Brain microvascular endothelial cell (primary cell): ENCODE data around the gene BDNF.

Source experiments
- DNase-seq: peaks from one replicate; pipeline ENCODE4 v3.0.0-alpha.2; 2020
- H3K27ac ChIP-seq: fragments of 250-450 bp; sonication (Bioruptor Pico); 2 replicates; pipeline ENCODE4 v1.5.1; 2020; ENCODE audit warnings: mild to moderate bottlenecking, moderate library complexity
- H3K27me3 ChIP-seq: fragments of 250-450 bp; sonication (Bioruptor Pico); replicated peaks from 2 replicates; pipeline ENCODE4 v1.5.1; 2020; ENCODE audit warnings: mild to moderate bottlenecking
- H3K36me3 ChIP-seq: fragments of 250-450 bp; sonication (Bioruptor Pico); replicated peaks from 2 replicates; pipeline ENCODE4 v1.5.1; 2020; ENCODE audit warnings: mild to moderate bottlenecking
- H3K4me3 ChIP-seq: 2 replicates; pipeline ENCODE4 v1.5.1; 2011; ENCODE audit warnings: low read depth, mild to moderate bottlenecking, control low read depth, low read length, moderate library complexity
- CTCF ChIP-seq: IDR thresholded peaks from 2 replicates; pipeline ENCODE4 v1.5.1; 2011; ENCODE audit warnings: low read depth, mild to moderate bottlenecking, moderate library complexity, low read length, control low read depth, inconsistent platforms; ENCODE audit errors: missing control alignments
- in situ Hi-C: cut with HindIII; loops from 2 replicates; pipeline ENCODE4 v1.10.0; 2017; ENCODE audit warnings: low sequenced_read_pairs, low pct_ligation_motif_present

Gene BDNF

GRCh38 chr11:27722953-27723344, 22.7 kb upstream of the BDNF start:
- peak; percentile 21 for TF ChIP-seq CTCF
- H3K27ac ChIP-seq = no peak overlapping the region
- H3K4me3 ChIP-seq = peak overlapping the region; percentile 61
- no peaks in the 10 kb centered on the region for H3K27me3 ChIP-seq
- in situ Hi-C loops = loop anchor here (25.0 kb wide), 1 partner anchor 189 kb away; no protein-coding TSS in a partner anchor
- peak; percentile 14 for DNase-seq
- no peaks in the 10 kb centered on the region for H3K36me3 ChIP-seq

GRCh38 chr11:27722117-27722952, 22.1 kb upstream of the BDNF start:
- Histone ChIP-seq H3K36me3 (no peaks in the 10 kb centered on the region), H3K27me3 (no peaks in the 10 kb centered on the region), H3K4me3 (peak overlapping the region; percentile 61), H3K27ac (no peak overlapping the region)
- no peak for TF ChIP-seq CTCF
- peak; percentile 45 for DNase-seq
- in situ Hi-C loops = loop anchor here (25.0 kb wide), 1 partner anchor 190 kb away; no protein-coding TSS in a partner anchor

- TF ChIP-seq CTCF = no peak
- DNase-seq = no peak
- in situ Hi-C loops = loop anchor here (25.0 kb wide), 1 partner anchor 191 kb away; no protein-coding TSS in a partner anchor
- no peaks in the 10 kb centered on the region for H3K36me3 ChIP-seq
- no peaks in the 10 kb centered on the region for H3K27me3 ChIP-seq
- H3K4me3 ChIP-seq = peak overlapping the region; percentile 61
- no peak overlapping the region for H3K27ac ChIP-seq
These were observed 21.2 kb upstream of the BDNF start for GRCh38 chr11:27721264-27722116.

- Histone ChIP-seq H3K27me3 (no peaks in the 10 kb centered on the region), H3K27ac (no peak overlapping the region), H3K36me3 (no peaks in the 10 kb centered on the region), H3K4me3 (no peak overlapping the region)
- peak; percentile 42 for DNase-seq
- in situ Hi-C loops = loop anchor here (25.0 kb wide), 1 partner anchor 192 kb away; no protein-coding TSS in a partner anchor
- TF ChIP-seq CTCF = peak; percentile 61
These were observed 20.1 kb upstream of the BDNF start for GRCh38 chr11:27720277-27720830.

GRCh38 chr11:27719546-27719925, 19.3 kb upstream of the BDNF start:
- Histone ChIP-seq H3K36me3 (no peaks in the 10 kb centered on the region), H3K4me3 (peak overlapping the region; percentile 68), H3K27ac (no peak overlapping the region), H3K27me3 (no peaks in the 10 kb centered on the region)
- TF ChIP-seq CTCF = no peak
- in situ Hi-C loops = loop anchor here (25.0 kb wide), 1 partner anchor 193 kb away; no protein-coding TSS in a partner anchor
- no peak for DNase-seq
